ENCODE results near the gene FLT1. TPM values are rescaled to one million over a fixed set of nuclear protein-coding genes. Genes with fewer than 3 reads are reported as not detected.

FLT1 gene
- total and polyA plus RNA-seq, 3 experiments from 2014 or later: 2.4 to 2.7 TPM; not detected in 1

DNA sequence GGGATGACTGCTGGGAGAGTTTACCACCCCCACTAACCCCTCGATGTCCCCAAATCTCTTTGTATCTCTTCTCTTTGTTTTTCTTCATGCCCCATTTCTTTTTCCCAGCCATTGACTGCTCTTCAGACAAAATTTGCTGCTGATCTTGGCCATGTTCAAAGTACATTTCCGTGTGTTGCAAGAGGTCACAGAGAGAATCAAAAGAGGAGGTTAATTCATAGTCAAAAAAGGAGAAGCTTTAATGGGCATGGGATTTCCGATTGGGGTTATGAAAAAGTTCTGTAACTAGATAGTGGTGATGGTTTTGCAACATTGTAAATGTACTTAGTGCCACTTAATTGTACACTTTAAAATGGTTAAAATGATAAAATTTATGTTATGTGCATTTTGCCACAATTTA, 121.1 kb downstream of the FLT1 start:
- Histone ChIP-seq H3K9me3 (ENCODE audit: low read length) (no peaks in the 10 kb centered on the region), H3K36me3 (ENCODE audit: insufficient read depth, low read length) (no peaks in the 10 kb centered on the region), H3K27me3 (ENCODE audit: insufficient read depth, low read length, poor library complexity, severe bottlenecking) (no peaks in the 10 kb centered on the region), H3K4me1 (ENCODE audit: insufficient read depth, low read length) (no peaks in the 10 kb centered on the region), H3K4me3 (ENCODE audit: low read length) (no peak overlapping the region), H3K27ac (ENCODE audit: low read depth, low read length) (no peak overlapping the region)
- Mint-ChIP-seq H3K36me3 (no peaks in the 10 kb centered on the region), H3K27me3 (peaks cover 6 to 29% of the 10 kb centered on the region in 2 donors), H3K4me3 (no peak overlapping the region), H3K27ac (no peak overlapping the region), H3K4me1 (no peaks in the 10 kb centered on the region), H3K9me3 (no peaks in the 10 kb centered on the region)
- ChIA-PET POLR2A (no interaction called here), CTCF (no interaction called here)
- no peak for DNase-seq

- H3K9me3 ChIP-seq (ENCODE audit: low read length): no peaks in the 10 kb centered on the region
- Mint-ChIP-seq H3K36me3 (no peaks in the 10 kb centered on the region), H3K27ac (no peak overlapping the region), H3K27me3 (peaks cover 4 to 13% of the 10 kb centered on the region in 2 donors), H3K4me3 (no peak overlapping the region), H3K4me1 (no peaks in the 10 kb centered on the region), H3K9me3 (no peaks in the 10 kb centered on the region)
- no peak for DNase-seq
- ChIA-PET POLR2A (no interaction called here), CTCF (no interaction called here)
- H3K27me3 ChIP-seq (ENCODE audit: insufficient read depth, low read length, poor library complexity, severe bottlenecking): no peaks in the 10 kb centered on the region
- no peaks in the 10 kb centered on the region for H3K4me1 ChIP-seq (ENCODE audit: insufficient read depth, low read length)
- H3K27ac ChIP-seq (ENCODE audit: low read depth, low read length): no peak overlapping the region
- no peak overlapping the region for H3K4me3 ChIP-seq (ENCODE audit: low read length)
- H3K36me3 ChIP-seq (ENCODE audit: insufficient read depth, low read length): no peaks in the 10 kb centered on the region
These were observed 124.5 kb downstream of the FLT1 start for GRCh38 chr13:28370448-28370847.

- peaks cover 6% of the 10 kb centered on the region for H3K4me1 ChIP-seq (ENCODE audit: insufficient read depth, low read length)
- H3K4me3 Mint-ChIP-seq: no peak overlapping the region
- no peaks in the 10 kb centered on the region for H3K9me3 Mint-ChIP-seq
- peak overlapping the region in 1 of 8 donors; percentile 91 for H3K27ac Mint-ChIP-seq
- no peaks in the 10 kb centered on the region for H3K36me3 Mint-ChIP-seq
- no peaks in the 10 kb centered on the region for H3K36me3 ChIP-seq (ENCODE audit: insufficient read depth, low read length)
- no peaks in the 10 kb centered on the region for H3K9me3 ChIP-seq (ENCODE audit: low read length)
- POLR2A ChIA-PET: no interaction called here
- H3K27ac ChIP-seq (ENCODE audit: low read depth, low read length): no peak overlapping the region
- H3K4me3 ChIP-seq (ENCODE audit: low read length): no peak overlapping the region
- DNase-seq: no peak
- CTCF ChIA-PET: no interaction called here
- no peaks in the 10 kb centered on the region for H3K27me3 ChIP-seq (ENCODE audit: insufficient read depth, low read length, poor library complexity, severe bottlenecking)
- H3K27me3 Mint-ChIP-seq: peaks cover 0 to 1% of the 10 kb centered on the region in 2 donors
- H3K4me1 Mint-ChIP-seq: peaks cover 15 to 28% (median 23%) of the 10 kb centered on the region in 3 donors
These were observed 136.2 kb downstream of the FLT1 start for GRCh38 chr13:28358708-28359107.

DNA sequence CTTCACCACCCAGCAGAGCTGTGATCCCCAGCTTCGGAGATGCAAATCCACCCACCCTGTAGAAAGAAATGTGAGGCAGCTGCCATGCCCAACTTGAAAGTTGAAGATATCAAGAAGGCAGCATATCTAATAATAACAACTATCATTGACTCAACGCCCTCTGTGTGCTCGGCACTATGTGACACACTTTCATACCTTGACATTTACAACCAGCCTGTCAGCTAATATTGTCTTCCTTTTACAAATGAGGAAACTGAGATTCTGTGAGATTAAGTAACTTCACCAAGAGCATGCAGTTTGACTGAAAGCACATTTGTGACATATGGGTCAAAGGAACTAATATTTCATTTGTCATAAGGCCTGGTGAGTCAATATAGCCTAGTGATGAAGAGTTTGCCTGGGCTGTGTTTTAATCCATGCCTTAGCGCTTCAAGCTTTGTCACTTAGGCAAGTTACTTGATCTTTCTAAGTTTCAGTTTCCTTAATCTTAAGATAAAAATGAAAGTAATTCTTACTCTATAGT, 137.0 kb downstream of the FLT1 start:
- H3K4me3 Mint-ChIP-seq: peak overlapping the region in 6 of 7 donors; percentile 3 to 45 (median 13)
- peaks cover 15 to 28% (median 23%) of the 10 kb centered on the region in 3 donors for H3K4me1 Mint-ChIP-seq
- Histone ChIP-seq H3K9me3 (ENCODE audit: low read length) (no peaks in the 10 kb centered on the region), H3K27ac (ENCODE audit: low read depth, low read length) (no peak overlapping the region), H3K4me3 (ENCODE audit: low read length) (no peak overlapping the region), H3K36me3 (ENCODE audit: insufficient read depth, low read length) (no peaks in the 10 kb centered on the region), H3K27me3 (ENCODE audit: insufficient read depth, low read length, poor library complexity, severe bottlenecking) (no peaks in the 10 kb centered on the region), H3K4me1 (ENCODE audit: insufficient read depth, low read length) (peaks cover 6% of the 10 kb centered on the region)
- no peaks in the 10 kb centered on the region for H3K9me3 Mint-ChIP-seq
- DNase-seq: no peak
- peak overlapping the region in 4 of 8 donors; percentile 57 to 96 (median 68) for H3K27ac Mint-ChIP-seq
- ChIA-PET CTCF (no interaction called here), POLR2A (no interaction called here)
- H3K36me3 Mint-ChIP-seq: no peaks in the 10 kb centered on the region
- peaks cover 0 to 1% of the 10 kb centered on the region in 2 donors for H3K27me3 Mint-ChIP-seq

- CTCF ChIA-PET: no interaction called here
- Histone ChIP-seq H3K27ac (ENCODE audit: low read depth, low read length) (no peak overlapping the region), H3K9me3 (ENCODE audit: low read length) (no peaks in the 10 kb centered on the region), H3K27me3 (ENCODE audit: insufficient read depth, low read length, poor library complexity, severe bottlenecking) (no peaks in the 10 kb centered on the region), H3K36me3 (ENCODE audit: insufficient read depth, low read length) (no peaks in the 10 kb centered on the region), H3K4me1 (ENCODE audit: insufficient read depth, low read length) (peaks cover 6% of the 10 kb centered on the region), H3K4me3 (ENCODE audit: low read length) (no peak overlapping the region)
- H3K27me3 Mint-ChIP-seq: peaks cover 1 to 3% of the 10 kb centered on the region in 2 donors
- H3K9me3 Mint-ChIP-seq: no peaks in the 10 kb centered on the region
- DNase-seq: no peak
- peak overlapping the region in 3 of 7 donors; percentile 5 to 41 (median 30) for H3K4me3 Mint-ChIP-seq
- peaks cover 15 to 28% (median 23%) of the 10 kb centered on the region in 3 donors for H3K4me1 Mint-ChIP-seq
- POLR2A ChIA-PET: no interaction called here
- peak overlapping the region in 6 of 8 donors; percentile 15 to 96 (median 61) for H3K27ac Mint-ChIP-seq
- no peaks in the 10 kb centered on the region for H3K36me3 Mint-ChIP-seq
These were observed 137.6 kb downstream of the FLT1 start for GRCh38 chr13:28357247-28357825.

GRCh38 chr13:28356561-28357021, 138.3 kb downstream of the FLT1 start:
- ChIA-PET CTCF (no interaction called here), POLR2A (no interaction called here)
- no peaks in the 10 kb centered on the region for H3K36me3 Mint-ChIP-seq
- no peaks in the 10 kb centered on the region for H3K36me3 ChIP-seq (ENCODE audit: insufficient read depth, low read length)
- H3K27me3 Mint-ChIP-seq: peaks cover 1 to 3% of the 10 kb centered on the region in 2 donors
- H3K4me1 ChIP-seq (ENCODE audit: insufficient read depth, low read length): peaks cover 6% of the 10 kb centered on the region
- no peaks in the 10 kb centered on the region for H3K9me3 Mint-ChIP-seq
- peaks cover 15 to 28% (median 23%) of the 10 kb centered on the region in 3 donors for H3K4me1 Mint-ChIP-seq
- H3K4me3 Mint-ChIP-seq: no peak overlapping the region
- no peak overlapping the region for H3K4me3 ChIP-seq (ENCODE audit: low read length)
- H3K27ac Mint-ChIP-seq: peak overlapping the region in 1 of 8 donors; percentile 90
- H3K9me3 ChIP-seq (ENCODE audit: low read length): no peaks in the 10 kb centered on the region
- H3K27me3 ChIP-seq (ENCODE audit: insufficient read depth, low read length, poor library complexity, severe bottlenecking): no peaks in the 10 kb centered on the region
- DNase-seq: no peak
- no peak overlapping the region for H3K27ac ChIP-seq (ENCODE audit: low read depth, low read length)

- no peaks in the 10 kb centered on the region for H3K9me3 Mint-ChIP-seq
- Histone ChIP-seq H3K36me3 (ENCODE audit: insufficient read depth, low read length) (no peaks in the 10 kb centered on the region), H3K27ac (ENCODE audit: low read depth, low read length) (no peak overlapping the region), H3K27me3 (ENCODE audit: insufficient read depth, low read length, poor library complexity, severe bottlenecking) (no peaks in the 10 kb centered on the region), H3K4me3 (ENCODE audit: low read length) (no peak overlapping the region), H3K9me3 (ENCODE audit: low read length) (no peaks in the 10 kb centered on the region), H3K4me1 (ENCODE audit: insufficient read depth, low read length) (peaks cover 6% of the 10 kb centered on the region)
- H3K36me3 Mint-ChIP-seq: no peaks in the 10 kb centered on the region
- peaks cover 1 to 3% of the 10 kb centered on the region in 2 donors for H3K27me3 Mint-ChIP-seq
- peak overlapping the region in 5 of 8 donors; percentile 17 to 92 (median 89) for H3K27ac Mint-ChIP-seq
- peak overlapping the region in 3 of 7 donors; percentile 19 to 62 (median 50) for H3K4me3 Mint-ChIP-seq
- peaks cover 15 to 28% (median 23%) of the 10 kb centered on the region in 3 donors for H3K4me1 Mint-ChIP-seq
- POLR2A ChIA-PET: no interaction called here
- CTCF ChIA-PET: no interaction called here
- peak in 2 of 5 donors; percentile 1 to 31 for DNase-seq
These were observed 139.0 kb downstream of the FLT1 start for GRCh38 chr13:28355822-28356371.

GRCh38 chr13:28355046-28355821, 139.7 kb downstream of the FLT1 start:
- ChIA-PET POLR2A (no interaction called here), CTCF (no interaction called here)
- DNase-seq: no peak
- Mint-ChIP-seq H3K36me3 (no peaks in the 10 kb centered on the region), H3K4me1 (peaks cover 15 to 28% (median 23%) of the 10 kb centered on the region in 3 donors), H3K9me3 (no peaks in the 10 kb centered on the region), H3K4me3 (peak overlapping the region in 4 of 7 donors; percentile 16 to 57 (median 34)), H3K27me3 (peaks cover 1 to 3% of the 10 kb centered on the region in 2 donors), H3K27ac (peak overlapping the region in 4 of 8 donors; percentile 35 to 92 (median 69))
- Histone ChIP-seq H3K4me1 (ENCODE audit: insufficient read depth, low read length) (peaks cover 6% of the 10 kb centered on the region), H3K4me3 (ENCODE audit: low read length) (no peak overlapping the region), H3K36me3 (ENCODE audit: insufficient read depth, low read length) (no peaks in the 10 kb centered on the region), H3K27ac (ENCODE audit: low read depth, low read length) (no peak overlapping the region), H3K9me3 (ENCODE audit: low read length) (no peaks in the 10 kb centered on the region), H3K27me3 (ENCODE audit: insufficient read depth, low read length, poor library complexity, severe bottlenecking) (no peaks in the 10 kb centered on the region)

All from CD8-positive, alpha-beta memory T cell (primary cell).